ENCODE data around the gene ARID3A. TPM values are rescaled to one million over a fixed set of nuclear protein-coding genes. Genes with fewer than 3 reads are reported as not detected.

Gene ARID3A
- total RNA-seq, 1 experiment from 2014 or later, result 34.8 TPM

DNA sequence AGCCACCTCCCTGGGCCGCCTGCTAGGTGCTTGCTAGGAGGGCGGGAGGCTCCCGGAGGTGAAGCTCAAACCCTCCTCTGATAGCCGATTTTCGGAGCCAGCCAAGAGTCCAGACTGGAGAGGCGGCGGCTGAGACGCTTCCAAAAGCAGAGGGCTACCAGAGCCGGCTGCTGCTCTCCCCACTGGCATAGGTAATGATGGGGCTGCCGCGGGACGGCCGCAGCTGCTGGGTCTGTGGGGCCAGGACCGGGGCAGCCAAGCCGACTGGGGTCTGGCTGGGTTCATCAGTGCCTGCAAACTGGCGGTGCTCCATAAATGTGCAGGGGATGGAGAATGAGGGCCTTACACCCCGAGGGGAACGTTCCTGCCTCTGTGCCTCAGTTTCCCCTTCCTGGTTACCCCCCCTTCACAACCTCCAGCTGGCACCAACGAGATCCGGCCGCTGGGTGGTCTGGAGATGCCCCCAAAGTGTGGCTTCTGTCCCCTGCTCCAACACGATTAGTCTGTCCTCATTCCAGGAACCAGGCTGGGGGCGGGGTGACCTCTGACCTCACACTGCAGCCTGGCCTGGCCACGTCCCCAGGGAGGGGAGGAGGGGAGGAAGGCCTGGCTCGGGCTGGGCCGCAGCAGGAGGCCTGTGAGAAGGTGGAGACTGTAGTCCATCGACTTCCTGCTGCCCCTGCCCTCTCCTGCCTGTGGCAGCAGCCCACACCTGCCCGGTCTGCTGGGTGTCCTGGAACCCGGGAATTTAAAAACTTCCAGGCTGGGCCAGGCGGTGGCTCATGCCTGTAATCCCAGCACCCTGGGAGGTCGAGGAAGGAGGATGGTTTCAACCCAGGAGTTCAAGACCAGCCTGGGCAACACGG lies 54.5 kb downstream of the ARID3A start:
- H3K9me3 ChIP-seq (replicated peaks), result no peaks in the 10 kb centered on the region
- no peaks in the 10 kb centered on the region for H3K36me3 ChIP-seq
- H3K4me1 ChIP-seq, result peaks cover 12% of the 10 kb centered on the region
- H3K4me3 ChIP-seq, result no peak overlapping the region
- H3K27me3 ChIP-seq, result no peaks in the 10 kb centered on the region
- no peak overlapping the region for H3K27ac ChIP-seq
- DNase-seq, result peak; percentile 56 to 60

GRCh38 chr19:982567-983170 lies 56.8 kb downstream of the ARID3A start:
- H3K36me3 ChIP-seq, result no peaks in the 10 kb centered on the region
- peaks cover 8% of the 10 kb centered on the region for H3K4me1 ChIP-seq
- H3K27ac ChIP-seq, result no peak overlapping the region
- H3K27me3 ChIP-seq, result no peaks in the 10 kb centered on the region
- DNase-seq, result peak; percentile 62 to 80
- peak overlapping the region; percentile 17 for H3K4me3 ChIP-seq
- H3K9me3 ChIP-seq (replicated peaks), result no peaks in the 10 kb centered on the region

DNA sequence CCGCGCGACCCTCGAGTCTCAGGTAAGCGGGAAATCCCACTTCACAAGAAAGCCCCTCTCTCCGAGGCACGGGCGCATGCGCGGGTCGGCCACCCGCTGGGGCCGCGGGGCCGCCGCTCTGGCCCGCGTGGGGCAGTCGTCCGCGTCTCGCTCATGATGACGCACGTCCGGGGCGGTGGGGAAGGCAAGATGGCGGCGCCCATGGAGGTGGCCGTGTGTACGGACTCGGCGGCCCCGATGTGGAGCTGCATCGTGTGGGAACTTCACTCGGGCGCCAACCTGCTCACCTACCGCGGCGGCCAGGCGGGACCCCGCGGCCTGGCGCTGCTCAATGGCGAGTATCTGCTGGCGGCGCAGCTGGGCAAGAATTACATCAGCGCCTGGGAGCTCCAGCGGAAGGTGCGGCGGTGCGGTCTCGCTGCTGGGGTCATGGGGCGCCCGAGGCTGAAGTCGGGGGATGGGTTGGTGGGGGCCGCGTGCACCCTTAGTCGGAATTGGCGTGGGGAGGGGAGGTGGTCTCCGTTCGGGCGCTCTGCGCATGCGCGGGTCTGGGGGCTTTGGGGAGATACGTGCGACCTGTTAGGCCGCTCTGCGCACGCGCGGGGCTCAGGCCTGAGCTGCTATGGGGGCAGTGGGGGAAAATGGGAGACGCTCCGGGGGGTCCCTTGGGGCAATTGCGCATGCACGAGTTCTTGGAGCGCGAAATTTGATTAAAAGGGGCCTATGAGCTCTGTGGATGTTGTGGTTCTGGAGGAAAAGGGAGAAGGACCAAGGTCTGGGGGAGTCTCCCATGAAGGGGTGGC lies 58.5 kb downstream of the ARID3A start, which contains the start of gene WDR18:
Gene WDR18 (plus strand): TSS at position 181 of the 803 bp plus-strand sequence. CDS start 9 bp downstream, at position 190.
- DNase-seq, result peak; percentile 91
- Histone ChIP-seq H3K9me3 (replicated peaks) (no peaks in the 10 kb centered on the region), H3K4me3 (peak within 1 kb of the TSS; percentile 98), H3K27ac (peak within 1 kb of the TSS; percentile 75), H3K27me3 (no peaks in the 10 kb centered on the region), H3K4me1 (peaks cover 8% of the 10 kb centered on the region), H3K36me3 (no peaks in the 10 kb centered on the region)

- no peak for DNase-seq
- Histone ChIP-seq H3K27me3 (no peaks in the 10 kb centered on the region), H3K36me3 (peaks cover 11% of the 10 kb centered on the region), H3K4me3 (no peak overlapping the region), H3K4me1 (peaks cover 3% of the 10 kb centered on the region; the same call in 1 of the 2 replicates), H3K27ac (no peak overlapping the region), H3K9me3 (replicated peaks) (no peaks in the 10 kb centered on the region)
Observed at GRCh38 chr19:986083-986482, 60.2 kb downstream of the ARID3A start.

- Histone ChIP-seq H3K4me1 (peaks cover under 1% of the 10 kb centered on the region; the same call in 1 of the 2 replicates), H3K27ac (no peak overlapping the region), H3K9me3 (replicated peaks) (no peaks in the 10 kb centered on the region), H3K4me3 (no peak overlapping the region), H3K27me3 (no peaks in the 10 kb centered on the region), H3K36me3 (peaks cover 15% of the 10 kb centered on the region)
- DNase-seq, result no peak
Observed at GRCh38 chr19:988081-988480, 62.2 kb downstream of the ARID3A start.

- H3K4me1 ChIP-seq, result no peaks in the 10 kb centered on the region
- DNase-seq, result no peak
- no peaks in the 10 kb centered on the region for H3K27me3 ChIP-seq
- H3K9me3 ChIP-seq (replicated peaks), result no peaks in the 10 kb centered on the region
- no peak overlapping the region for H3K27ac ChIP-seq
- no peak overlapping the region for H3K4me3 ChIP-seq
- H3K36me3 ChIP-seq, result peaks cover 15% of the 10 kb centered on the region
Observed at GRCh38 chr19:988510-988909, 62.7 kb downstream of the ARID3A start.

GRCh38 chr19:989381-990081 lies 63.7 kb downstream of the ARID3A start:
- no peak for DNase-seq
- Histone ChIP-seq H3K4me3 (no peak overlapping the region), H3K27ac (no peak overlapping the region), H3K36me3 (peaks cover 19% of the 10 kb centered on the region), H3K4me1 (no peaks in the 10 kb centered on the region), H3K27me3 (no peaks in the 10 kb centered on the region), H3K9me3 (replicated peaks) (no peaks in the 10 kb centered on the region)

DNA sequence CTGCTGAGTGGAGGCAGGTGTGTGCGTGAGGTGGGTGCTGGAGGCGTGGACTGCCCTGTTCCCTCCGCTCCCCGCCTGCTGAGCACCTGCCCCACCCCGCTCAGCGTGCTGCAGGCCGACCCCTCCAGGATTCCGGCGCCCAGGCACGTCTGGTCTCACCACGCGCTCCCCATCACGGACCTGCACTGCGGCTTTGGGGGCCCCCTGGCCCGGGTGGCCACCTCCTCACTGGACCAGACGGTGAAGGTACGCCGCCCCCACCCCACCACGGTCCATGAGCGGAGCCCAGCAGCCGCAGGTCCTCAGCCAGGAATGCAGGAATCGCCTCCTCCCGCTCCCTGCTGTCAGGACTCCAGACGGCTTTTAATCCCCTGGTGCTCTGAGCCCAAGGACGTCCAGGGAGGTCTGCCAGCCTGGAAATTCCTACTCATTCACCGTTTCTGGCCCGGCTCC lies 64.3 kb downstream of the ARID3A start:
- H3K36me3 ChIP-seq, result peaks cover 19% of the 10 kb centered on the region
- H3K9me3 ChIP-seq (replicated peaks), result no peaks in the 10 kb centered on the region
- H3K4me1 ChIP-seq, result peaks cover 2% of the 10 kb centered on the region
- no peaks in the 10 kb centered on the region for H3K27me3 ChIP-seq
- no peak overlapping the region for H3K4me3 ChIP-seq
- H3K27ac ChIP-seq, result no peak overlapping the region
- no peak for DNase-seq

- H3K4me3 ChIP-seq, result no peak overlapping the region
- no peak overlapping the region for H3K27ac ChIP-seq
- H3K9me3 ChIP-seq (replicated peaks), result no peaks in the 10 kb centered on the region
- no peak for DNase-seq
- no peaks in the 10 kb centered on the region for H3K27me3 ChIP-seq
- peaks cover 19% of the 10 kb centered on the region for H3K36me3 ChIP-seq
- H3K4me1 ChIP-seq, result peaks cover 7% of the 10 kb centered on the region
Observed at GRCh38 chr19:990746-991145, 64.9 kb downstream of the ARID3A start.

DNA sequence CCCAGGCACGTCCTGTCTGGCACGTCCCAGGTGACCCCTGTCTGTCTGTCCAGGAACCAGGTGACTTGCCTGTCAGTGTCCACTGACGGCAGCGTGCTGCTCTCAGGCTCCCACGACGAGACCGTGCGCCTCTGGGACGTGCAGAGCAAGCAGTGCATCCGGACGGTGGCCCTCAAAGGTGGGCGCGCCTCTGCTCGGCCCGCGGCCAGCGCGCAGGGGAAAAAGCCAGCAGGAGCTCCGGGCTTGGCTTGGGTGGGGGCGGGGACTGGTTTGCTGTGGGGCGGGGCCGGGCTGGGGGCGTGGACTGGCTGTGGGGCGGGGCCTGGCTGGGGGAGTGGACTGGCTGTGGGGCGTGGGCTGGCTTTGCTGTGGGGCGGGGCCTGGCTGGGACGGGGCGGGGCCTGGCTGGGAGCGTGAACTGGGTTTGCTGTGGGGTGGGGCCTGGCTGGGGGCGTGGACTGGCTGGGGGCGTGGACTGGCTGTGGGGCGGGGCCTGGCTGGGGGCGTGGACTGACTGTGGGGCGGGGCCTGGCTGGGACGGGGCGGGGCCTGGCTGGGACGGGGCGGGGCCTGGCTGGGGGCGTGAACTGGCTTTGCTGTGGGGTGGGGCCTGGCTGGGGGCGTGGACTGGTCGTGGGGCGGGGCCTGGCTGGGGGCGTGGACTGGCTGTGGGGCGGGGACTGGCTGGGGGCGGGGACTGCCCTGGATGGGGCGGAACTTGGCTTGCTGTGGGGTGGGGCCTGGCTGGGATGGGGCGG lies 65.5 kb downstream of the ARID3A start:
- peak; percentile 48 to 74 for DNase-seq
- H3K4me1 ChIP-seq, result peaks cover 13% of the 10 kb centered on the region
- no peaks in the 10 kb centered on the region for H3K9me3 ChIP-seq (replicated peaks)
- H3K27ac ChIP-seq, result no peak overlapping the region
- H3K4me3 ChIP-seq, result no peak overlapping the region
- 0 out of 2 replicates have a peak, but pooled peaks cover under 1% of the 10 kb centered on the region for H3K27me3 ChIP-seq
- H3K36me3 ChIP-seq, result peaks cover 19% of the 10 kb centered on the region

DNA sequence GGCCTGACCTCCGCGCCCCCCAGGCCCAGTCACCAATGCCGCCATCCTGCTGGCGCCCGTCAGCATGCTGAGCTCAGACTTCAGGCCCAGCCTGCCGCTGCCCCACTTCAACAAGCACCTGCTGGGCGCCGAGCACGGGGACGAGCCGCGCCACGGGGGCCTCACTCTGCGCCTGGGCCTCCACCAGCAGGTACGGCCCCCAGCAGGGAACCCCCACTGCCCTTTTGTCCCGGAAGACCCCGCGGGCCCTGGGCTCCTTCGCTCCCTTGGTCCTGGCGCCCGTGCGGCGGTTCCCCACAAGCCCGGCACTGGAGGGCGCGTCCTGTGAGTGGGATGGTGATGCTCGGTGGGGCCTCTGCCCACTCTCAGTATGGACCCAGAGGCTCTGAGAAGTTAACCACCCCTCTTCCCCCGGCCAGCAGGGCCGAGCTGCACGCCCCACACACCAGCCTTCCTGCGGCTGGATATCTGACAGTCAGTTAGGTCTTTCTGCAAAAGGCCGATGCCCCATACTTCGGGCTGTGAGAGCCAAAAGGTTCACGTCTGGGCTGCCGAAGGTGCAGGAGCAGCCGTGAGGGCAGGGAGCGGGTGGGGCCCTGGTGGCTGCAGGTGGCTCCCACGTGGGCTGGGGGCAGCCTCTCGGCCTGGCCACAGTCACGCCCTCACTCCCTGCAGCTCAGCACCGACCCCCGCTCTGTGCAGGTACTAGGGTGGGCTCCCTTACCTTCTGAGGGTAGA lies 66.3 kb downstream of the ARID3A start:
- Histone ChIP-seq H3K27me3 (peaks cover 8% of the 10 kb centered on the region; the same call in 1 of the 2 replicates), H3K36me3 (peaks cover 19% of the 10 kb centered on the region), H3K9me3 (replicated peaks) (no peaks in the 10 kb centered on the region), H3K4me1 (peaks cover 16% of the 10 kb centered on the region), H3K27ac (no peak overlapping the region), H3K4me3 (no peak overlapping the region)
- DNase-seq, result no peak

DNA sequence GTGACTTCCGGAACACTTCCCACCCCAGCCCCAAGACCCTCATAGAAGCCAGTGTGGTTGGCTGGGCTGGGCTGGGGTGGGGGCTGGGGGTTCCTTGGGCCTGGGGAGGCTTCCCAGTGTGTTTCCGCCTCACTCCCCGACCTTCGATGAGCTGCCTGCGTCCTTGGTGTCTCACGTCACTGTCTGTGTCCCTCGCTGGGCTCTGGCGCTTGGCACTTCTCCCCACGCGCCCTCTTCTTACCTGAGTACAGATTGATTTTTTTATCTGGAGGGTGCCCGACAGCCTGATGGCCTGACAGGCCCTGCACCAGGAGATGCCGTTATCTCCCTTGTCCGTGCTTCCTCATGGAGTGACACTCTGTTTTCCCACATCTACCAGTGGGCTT lies 66.8 kb downstream of the ARID3A start:
- Histone ChIP-seq H3K27ac (no peak overlapping the region), H3K36me3 (peaks cover 19% of the 10 kb centered on the region), H3K4me1 (peaks cover 16% of the 10 kb centered on the region), H3K9me3 (replicated peaks) (no peaks in the 10 kb centered on the region), H3K4me3 (no peak overlapping the region), H3K27me3 (peaks cover 14% of the 10 kb centered on the region)
- no peak for DNase-seq

DNA sequence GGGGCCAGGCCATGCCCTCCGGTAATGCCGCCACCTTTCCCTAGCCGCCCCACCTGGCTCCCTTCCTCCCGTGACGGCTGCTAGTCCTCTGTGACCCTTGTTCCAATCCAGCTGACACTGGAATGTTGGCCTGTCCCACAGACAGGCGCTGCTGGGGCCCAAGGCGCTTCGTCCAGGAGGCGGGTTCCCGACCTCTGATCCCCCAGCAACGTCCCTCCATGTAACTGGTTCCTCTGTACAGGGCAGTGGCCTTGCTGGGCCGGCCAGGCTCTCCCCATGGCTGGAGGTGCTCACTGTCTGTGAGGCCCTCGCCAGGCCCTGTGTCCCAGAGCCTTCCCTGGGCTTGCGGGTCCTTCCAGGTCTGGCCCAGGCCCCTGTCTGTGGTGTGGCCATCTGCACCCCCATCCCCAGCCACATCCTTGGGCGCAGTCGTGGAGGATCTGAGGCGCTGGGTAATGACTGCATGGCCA lies 67.6 kb downstream of the ARID3A start:
- no peaks in the 10 kb centered on the region for H3K9me3 ChIP-seq (replicated peaks)
- peaks cover 19% of the 10 kb centered on the region for H3K36me3 ChIP-seq
- H3K4me1 ChIP-seq, result peaks cover 16% of the 10 kb centered on the region
- no peak overlapping the region for H3K27ac ChIP-seq
- H3K27me3 ChIP-seq, result peaks cover 21% of the 10 kb centered on the region
- H3K4me3 ChIP-seq, result no peak overlapping the region
- no peak for DNase-seq
